H1 (cell line): ENCODE results near the gene MRPL55. TPM values are rescaled to one million over a fixed set of nuclear protein-coding genes. Genes with fewer than 3 reads are reported as not detected.
A peak's percentile ranks its signal among the peaks of the same experiment; 100 is the strongest.

Experiments
- CTCF ChIA-PET: fragments of 300-600 bp; sonication (Branson Sonifier 250); formaldehyde crosslinking; loops from one replicate; lab custom pipeline; 2021; ENCODE audit not compliant: partially characterized antibody; lab: Charles Lee
- POLR2A ChIA-PET: fragments of 300-600 bp; sonication (Branson Sonifier 250); formaldehyde crosslinking; loops from one replicate; lab custom pipeline; 2021; ENCODE audit warnings: inconsistent platforms; ENCODE audit not compliant: partially characterized antibody; lab: Charles Lee
- DNase-seq, 2 experiments: peaks; one replicate each; pipeline versions ENCODE4 v3.0.0 to v3.0.0-alpha.2; 2010 to 2022; ENCODE audit warnings: low spot score in 2 of 2, low read depth in 1 of 2, mixed read lengths in 1 of 2
- FAIRE-seq: peaks from 2 replicates; lab custom pipeline; 2011; peaks lifted over from hg19 to GRCh38; lab: Jason Lieb, UNC
- H2AFZ ChIP-seq: 2 replicates; pipeline ENCODE4 v1.8.1; 2012; ENCODE audit warnings: low read length, inconsistent platforms
- H2AK5ac ChIP-seq: 2 replicates; pipeline ENCODE4 v1.6.1; 2013; ENCODE audit warnings: low read depth, low read length
- H2BK120ac ChIP-seq: replicated peaks from 2 replicates; pipeline ENCODE3; 2013; ENCODE audit warnings: low read depth, low read length, inconsistent platforms
- H2BK12ac ChIP-seq: 2 replicates; pipeline ENCODE4 v1.6.1; 2013; ENCODE audit warnings: low read depth, low read length
- H2BK15ac ChIP-seq: 2 replicates; pipeline ENCODE4 v1.6.1; 2013; ENCODE audit warnings: low read length
- H2BK20ac ChIP-seq: 2 replicates; pipeline ENCODE4 v1.6.1; 2013; ENCODE audit warnings: low read length
- H2BK5ac ChIP-seq: 2 replicates; pipeline ENCODE4 v1.6.1; 2013; ENCODE audit warnings: low read depth, low read length
- H3K14ac ChIP-seq: 2 replicates; pipeline ENCODE4 v1.6.1; 2013; ENCODE audit warnings: inconsistent platforms; ENCODE audit not compliant: insufficient read length
- H3K18ac ChIP-seq: 2 replicates; pipeline ENCODE4 v1.6.1; 2013; ENCODE audit warnings: low read length; ENCODE audit errors: extremely low read depth
- H3K23ac ChIP-seq: 2 replicates; pipeline ENCODE4 v1.6.1; 2013; ENCODE audit warnings: inconsistent platforms; ENCODE audit not compliant: insufficient read length
- H3K23me2 ChIP-seq: 2 replicates; pipeline ENCODE4 v1.6.1; 2013; ENCODE audit warnings: low read depth, low read length
- H3K27ac ChIP-seq: 2 replicates; pipeline ENCODE4 v1.6.1; 2011; ENCODE audit warnings: low read depth, low read length, inconsistent platforms
- H3K27me3 ChIP-seq, 4 experiments: replicated peaks in 1 of 4; 1 replicate in 1 of 4; 2 replicates in 3 of 4; pipeline versions ENCODE4 v1.6.1 to v1.8.1; 2011 to 2013; ENCODE audit warnings: low read length in 3 of 4, mild to moderate bottlenecking in 3 of 4, inconsistent platforms in 2 of 4, mixed read lengths in 2 of 4, moderate library complexity in 1 of 4; ENCODE audit not compliant: control insufficient read depth in 3 of 4, insufficient read depth in 3 of 4; ENCODE audit errors: extremely low read depth in 1 of 4
- H3K36me3 ChIP-seq, 4 experiments: 2 replicates each; pipeline versions ENCODE4 v1.6.1 to v1.8.1; 2011 to 2013; ENCODE audit warnings: mild to moderate bottlenecking in 4 of 4, low read length in 3 of 4, moderate library complexity in 2 of 4, control low read depth in 1 of 4, inconsistent platforms in 1 of 4; ENCODE audit not compliant: insufficient read depth in 4 of 4, control insufficient read depth in 2 of 4
- H3K4ac ChIP-seq: replicated peaks from 2 replicates; pipeline ENCODE3; 2013; ENCODE audit warnings: low read length, low read depth, mixed read lengths, inconsistent platforms; ENCODE audit not compliant: insufficient read length
- H3K4me1 ChIP-seq, 4 experiments: replicated peaks in 1 of 4; 1 replicate in 1 of 4; 2 replicates in 3 of 4; pipeline versions ENCODE4 v1.6.1 to v1.8.1; 2011 to 2013; ENCODE audit warnings: low read length in 3 of 4, inconsistent platforms in 2 of 4, mixed read lengths in 1 of 4; ENCODE audit not compliant: insufficient read depth in 4 of 4, control insufficient read depth in 3 of 4
- H3K4me2 ChIP-seq, 2 experiments: 2 replicates each; pipeline versions ENCODE4 v1.6.1 to v1.8.1; 2011 to 2013; ENCODE audit warnings: low read depth in 2 of 2, low read length in 2 of 2, control low read depth in 1 of 2, inconsistent platforms in 1 of 2, mild to moderate bottlenecking in 1 of 2; ENCODE audit not compliant: insufficient read depth in 1 of 2
- H3K4me3 ChIP-seq, 4 experiments: fragments of 200-600, 300-600 bp in 1 of 4; sonication (generic), shearing (Covaris generic), sonication (Bioruptor Twin) in 1 of 4; 2 replicates each; pipeline versions ENCODE4 v1.5.1 to v1.8.1; 2011 to 2016; ENCODE audit warnings: low read length in 4 of 4, low read depth in 3 of 4, control low read depth in 2 of 4, inconsistent platforms in 2 of 4, mild to moderate bottlenecking in 2 of 4, mixed read lengths in 1 of 4, moderate library complexity in 1 of 4; ENCODE audit not compliant: insufficient read depth in 2 of 4; ENCODE audit errors: extremely low read depth in 1 of 4
- H3K56ac ChIP-seq: replicated peaks from 2 replicates; pipeline ENCODE3; 2013; ENCODE audit warnings: low read depth, mild to moderate bottlenecking, mixed read lengths, low read length, inconsistent platforms; ENCODE audit not compliant: insufficient read length
- H3K79me1 ChIP-seq: 2 replicates; pipeline ENCODE4 v1.6.1; 2013; ENCODE audit warnings: low read depth, low read length, control low read depth
- H3K79me2 ChIP-seq, 2 experiments: 2 replicates each; pipeline versions ENCODE4 v1.6.1 to v1.8.1; 2012 to 2013; ENCODE audit warnings: low read length in 2 of 2, mild to moderate bottlenecking in 2 of 2, inconsistent platforms in 1 of 2; ENCODE audit not compliant: insufficient read depth in 2 of 2, control insufficient read depth in 1 of 2
- H3K9ac ChIP-seq, 4 experiments: replicated peaks in 1 of 4; 1 replicate in 1 of 4; 2 replicates in 3 of 4; pipeline versions ENCODE4 v1.6.1 to v1.8.1; 2011 to 2013; ENCODE audit warnings: low read depth in 3 of 4, low read length in 3 of 4, control low read depth in 2 of 4, mild to moderate bottlenecking in 2 of 4, moderate library complexity in 2 of 4, inconsistent platforms in 1 of 4; ENCODE audit errors: extremely low read depth in 1 of 4
- H3K9me3 ChIP-seq, 2 experiments: 2 replicates each; pipeline versions ENCODE4 v1.6.1 to v1.8.1; 2012 to 2013; ENCODE audit warnings: mild to moderate bottlenecking in 2 of 2, moderate library complexity in 2 of 2, control low read depth in 1 of 2, inconsistent platforms in 1 of 2, low read depth in 1 of 2, low read length in 1 of 2, mixed read lengths in 1 of 2; ENCODE audit not compliant: insufficient read depth in 2 of 2
- H4K20me1 ChIP-seq, 2 experiments: replicated peaks in 1 of 2; 2 replicates each; pipeline versions ENCODE3 to v1.8.1; 2011 to 2013; ENCODE audit warnings: inconsistent platforms in 2 of 2, low read length in 2 of 2, mild to moderate bottlenecking in 1 of 2; ENCODE audit not compliant: insufficient read depth in 2 of 2, control insufficient read depth in 1 of 2
- H4K5ac ChIP-seq: 2 replicates; pipeline ENCODE4 v1.6.1; 2013; ENCODE audit warnings: low read length, low read depth, mixed read lengths, inconsistent platforms; ENCODE audit not compliant: insufficient read length
- H4K8ac ChIP-seq: 2 replicates; pipeline ENCODE4 v1.8.0; 2013; ENCODE audit warnings: mild to moderate bottlenecking, moderate library complexity, low read length, inconsistent platforms; ENCODE audit not compliant: insufficient read depth; ENCODE audit errors: extremely low read depth
- H4K91ac ChIP-seq: replicated peaks from 2 replicates; pipeline ENCODE3; 2013; ENCODE audit warnings: low read length, mixed read lengths, inconsistent platforms; ENCODE audit not compliant: insufficient read length
- ASH2L ChIP-seq: fragments of 200-600, 300-600 bp; sonication (generic); IDR thresholded peaks from one replicate; pipeline ENCODE4 v1.7.1; 2017; ENCODE audit warnings: low read length
- ATF3 ChIP-seq: IDR thresholded peaks from 2 replicates; pipeline ENCODE4 v1.6.1; 2011; ENCODE audit warnings: low read depth, mild to moderate bottlenecking, low read length; ENCODE audit not compliant: insufficient read depth
- BACH1 ChIP-seq: IDR thresholded peaks from 2 replicates; pipeline ENCODE4 v1.6.1; 2012; ENCODE audit warnings: low read length, improper control_type of control experiment
- CBX5 ChIP-seq: fragments of 300-800, 300-1000 bp; sonication (generic); IDR thresholded peaks from 2 replicates; pipeline ENCODE4 v1.7.1; 2016; ENCODE audit warnings: antibody characterized with exemption, low read length, low read depth
- CREB1 ChIP-seq: IDR thresholded peaks from 2 replicates; pipeline ENCODE4 v1.6.1; 2012; ENCODE audit warnings: inconsistent platforms
- MAFK ChIP-seq: IDR thresholded peaks from 2 replicates; pipeline ENCODE4 v1.6.1; 2012; ENCODE audit warnings: low read depth, mild to moderate bottlenecking, improper control_type of control experiment, low read length
- POLR2A ChIP-seq, 2 experiments: IDR thresholded peaks; 1 replicate in 1 of 2; 2 replicates in 1 of 2; pipeline ENCODE4 v1.6.1; 2011; ENCODE audit warnings: low read depth in 2 of 2, low read length in 2 of 2, mild to moderate bottlenecking in 2 of 2; ENCODE audit errors: control extremely low read depth in 1 of 2
- SUZ12 ChIP-seq: fragments of 200-600 bp; sonication (generic); IDR thresholded peaks from 2 replicates; pipeline ENCODE4 v1.6.1; 2012; ENCODE audit warnings: mild to moderate bottlenecking, inconsistent platforms, low read length, moderate library complexity, mixed read lengths
- USF2 ChIP-seq: IDR thresholded peaks from 2 replicates; pipeline ENCODE4 v1.6.1; 2011; ENCODE audit warnings: low read length, improper control_type of control experiment
- ZNF274 ChIP-seq: IDR thresholded peaks from 2 replicates; pipeline ENCODE4 v1.7.0; 2012; ENCODE audit warnings: low read length, borderline replicate concordance; ENCODE audit errors: extremely low read depth
- WGBS, 2 experiments: shearing (Covaris generic) in 1 of 2; methylation state at CpG; one replicate each; pipeline versions ENCODE4 v1.1.6 to v1.1.7; 2013 to 2015; ENCODE audit warnings: low lambda C conversion rate in 2 of 2, mixed read lengths in 2 of 2, inconsistent platforms in 1 of 2, low coverage in 1 of 2, missing lambda C conversion rate in 1 of 2; ENCODE audit not compliant: insufficient replicate concordance in 2 of 2, insufficient coverage in 1 of 2, insufficient read length in 1 of 2; ENCODE audit errors: extremely low coverage in 1 of 2, missing lambda C conversion rate in 1 of 2; 5-methylcytosine and 5-hydroxymethylcytosine counted together
- polyA plus RNA-seq, 7 experiments: library from polyadenylated mRNA; depleted of rRNA in 3 of 7; stranded (reverse) in 5 of 7; unstranded in 2 of 7; fragments of >200 nt in 5 of 7; fragments of 200-250 nt in 2 of 7; gene quantifications; 1 replicate in 5 of 7; 2 replicates in 1 of 7; 4 replicates in 1 of 7; pipeline versions ENCODE4 v1.2.1 to v1.2.3, GENCODE V29; 2011 to 2013; ENCODE audit warnings: missing spikeins in 2 of 7, mixed read lengths in 2 of 7
- total RNA-seq: library from RNA; stranded (reverse); fragmentation: NEBNext Ultra II Directional; extraction: Animal tissue kit (Norgen Biotek cat#: 25700); gene quantifications from 2 replicates; pipeline ENCODE4 v1.2.1, GENCODE V29; 2021

MRPL55 gene
- total and polyA plus RNA-seq, 2 of the 8 experiments (the other 6 are each of a cell fraction or from before 2014, with no cell fraction given): 59.0 to 244 TPM

DNA sequence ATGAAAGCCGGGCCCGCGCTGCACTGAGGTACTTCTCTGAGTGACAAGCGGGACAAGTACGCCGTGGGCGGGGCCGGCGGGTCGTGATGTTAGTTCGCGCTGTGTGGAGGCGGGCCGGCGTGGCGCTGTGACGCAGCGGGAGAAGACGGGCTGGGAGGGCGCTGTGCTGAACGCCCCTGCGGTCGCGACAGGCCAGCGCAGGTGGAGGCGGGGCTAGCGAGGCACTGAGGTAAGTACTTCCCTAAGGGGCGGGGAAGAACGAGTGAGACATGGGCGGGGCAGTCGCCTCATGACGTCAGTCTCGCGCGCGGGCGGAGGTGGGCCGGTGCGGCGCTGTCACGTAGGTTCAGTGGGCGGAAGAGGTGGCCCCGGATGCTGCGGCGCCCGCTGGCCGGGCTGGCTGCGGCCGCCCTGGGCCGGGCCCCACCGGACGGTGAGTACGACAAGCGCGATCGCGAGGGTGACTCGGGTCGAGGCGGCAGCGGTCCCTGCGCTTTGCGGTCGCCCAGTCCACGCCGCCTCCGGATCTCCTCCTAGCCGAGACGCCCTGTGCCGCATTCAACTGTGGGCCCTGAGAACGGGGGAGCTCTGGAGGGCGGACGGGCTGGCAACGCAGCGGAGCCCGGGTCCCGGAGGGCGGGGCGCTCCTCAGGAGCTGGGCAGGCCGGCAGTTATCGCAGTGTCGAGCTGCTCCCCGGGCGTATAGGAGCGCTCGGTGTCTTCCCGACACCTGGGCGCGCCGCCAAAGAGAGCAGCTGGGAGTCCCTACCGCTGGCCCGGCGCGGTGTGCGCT lies 31.0 kb upstream of the MRPL55 start, which contains the start of gene GUK1:
TSS of gene GUK1 (plus strand) at position 349 of the 793 bp plus-strand sequence. CDS start at position 373, 24 bp downstream.
- Histone ChIP-seq H4K5ac (peak within 1 kb of the TSS; percentile 95), H4K91ac (peak within 1 kb of the TSS; percentile 55), H3K27me3 (peaks cover 0 to 17% (median 1%) of the 10 kb centered on the region in 4 experiments; a peak in 3 of 7 replicates), H2BK12ac (no peak within 1 kb of the TSS), H2BK20ac (no peak within 1 kb of the TSS), H3K79me2 (peaks cover 0 to 43% of the 10 kb centered on the region in 2 experiments; a peak in 3 of 4 replicates), H3K18ac (peak within 1 kb of the TSS; percentile 78), H3K14ac (no peak within 1 kb of the TSS), H3K27ac (peak within 1 kb of the TSS; percentile 85; the same call in 1 of the 2 replicates), H2BK15ac (no peak within 1 kb of the TSS), H3K4me1 (peaks cover 0 to 10% (median 6%) of the 10 kb centered on the region in 4 experiments; a peak in 5 of 7 replicates), H4K8ac (peak within 1 kb of the TSS; percentile 99), H3K36me3 (no peaks in the 10 kb centered on the region), H3K23me2 (peaks cover 5% of the 10 kb centered on the region; the same call in 1 of the 2 replicates), H3K4me3 (peak within 1 kb of the TSS; percentile 80 to 93 (median 88)), H3K23ac (no peak within 1 kb of the TSS), H3K4ac (peak within 1 kb of the TSS; percentile 53), H2AK5ac (no peak within 1 kb of the TSS), H3K9ac (peak within 1 kb of the TSS; percentile 90 to 97 (median 92)), H2AFZ (peak within 1 kb of the TSS; percentile 46; the same call in 1 of the 2 replicates), H3K9me3 (no peaks in the 10 kb centered on the region), H3K4me2 (peak within 1 kb of the TSS; percentile 67 to 88), H4K20me1 (peaks cover 8 to 21% of the 10 kb centered on the region in 2 experiments), H3K79me1 (peaks cover 23% of the 10 kb centered on the region), H2BK120ac (no peak within 1 kb of the TSS), H2BK5ac (peak within 1 kb of the TSS; percentile 92), H3K56ac (peak within 1 kb of the TSS; percentile 73)
- DNase-seq: peak; percentile 99 to 100
- CTCF ChIA-PET: interaction anchor here (0.7 to 2.9 kb wide), 7 partner anchors 9 to 133 kb away, joined by 3 to 7 read pairs (median 3); partner anchors contain the start of gene IBA57
- 2% methylated on average over 71 of the region's 95 CpGs; no CpG with 5 or more reads in 1 of the 2 experiments for WGBS, 2 experiments
- no peak for FAIRE-seq
- POLR2A ChIA-PET: interaction anchor here (0.9 to 3.9 kb wide), 8 partner anchors 10 to 74 kb away, joined by 3 to 30 read pairs (median 4); partner anchors contain the start of genes GJC2 and IBA57
- TF ChIP-seq POLR2A (IDR thresholded peaks at IDR 0.05; ENCODE audit: control extremely low read depth in 1 of 2, low read depth in 2 of 2, low read length in 2 of 2): peak in 1 of 2 experiments; percentile 90; a peak in 2 of 3 replicates
- no peak for TF ChIP-seq SUZ12
- TF ChIP-seq ZNF274: no peak
- TF ChIP-seq ASH2L: peak; percentile 46
- peak; percentile 43; the same call in 1 of the 2 replicates for TF ChIP-seq ATF3
- TF ChIP-seq CBX5: no peak
- peak; percentile 91 for TF ChIP-seq BACH1
- peak; percentile 93 for TF ChIP-seq CREB1
- TF ChIP-seq MAFK: no peak
- TF ChIP-seq USF2: no peak
